Liver (tissue), 9 donors: Measurements from ENCODE around the gene WNT10A. TPM values are rescaled to one million over a fixed set of nuclear protein-coding genes. Genes with fewer than 3 reads are reported as not detected.

Experiments used
- DNase-seq: peaks from one replicate; pipeline ENCODE4 v3.0.0-alpha.2; 2017; ENCODE audit warnings: low spot score
- H3K27ac ChIP-seq, 2 donors: one replicate each; pipeline ENCODE4 v1.7.0; 2013; ENCODE audit warnings: inconsistent platforms in 2 of 2, low read length in 2 of 2, control low read depth in 1 of 2, low read depth in 1 of 2, mild to moderate bottlenecking in 1 of 2
- H3K27me3 ChIP-seq, 4 donors: one replicate each; pipeline versions ENCODE4 v1.6.1 to v1.7.0; 2013; ENCODE audit warnings: low read length in 3 of 4, inconsistent platforms in 1 of 4, mild to moderate bottlenecking in 1 of 4, moderate library complexity in 1 of 4; ENCODE audit not compliant: control insufficient read depth in 4 of 4, insufficient read depth in 4 of 4
- H3K36me3 ChIP-seq, 4 donors: one replicate each; pipeline versions ENCODE4 v1.6.1 to v1.7.0; 2013; ENCODE audit warnings: low read length in 3 of 4, mild to moderate bottlenecking in 3 of 4, low read depth in 1 of 4, moderate library complexity in 1 of 4; ENCODE audit not compliant: control insufficient read depth in 4 of 4, insufficient read depth in 3 of 4
- H3K4me1 ChIP-seq, 4 donors: one replicate each; pipeline versions ENCODE4 v1.6.1 to v1.7.0; 2013; ENCODE audit warnings: low read length in 3 of 4, mild to moderate bottlenecking in 3 of 4, moderate library complexity in 1 of 4; ENCODE audit not compliant: control insufficient read depth in 4 of 4, insufficient read depth in 4 of 4
- H3K4me3 ChIP-seq, 3 donors: one replicate each; pipeline versions ENCODE4 v1.6.1 to v1.7.0; 2013; ENCODE audit warnings: low read length in 3 of 3, control low read depth in 1 of 3, low read depth in 1 of 3, mild to moderate bottlenecking in 1 of 3
- H3K9ac ChIP-seq, 2 donors: one replicate each; pipeline ENCODE4 v1.7.0; 2013; ENCODE audit warnings: low read length in 2 of 2, mild to moderate bottlenecking in 2 of 2, moderate library complexity in 2 of 2, control low read depth in 1 of 2, low read depth in 1 of 2
- H3K9me3 ChIP-seq, 4 donors: one replicate each; pipeline versions ENCODE4 v1.6.1 to v1.7.0; 2013; ENCODE audit warnings: low read length in 3 of 4; ENCODE audit not compliant: control insufficient read depth in 4 of 4
- EGR1 ChIP-seq, 2 donors: IDR thresholded peaks; 2 replicates each; pipeline ENCODE4 v1.6.1; 2016 to 2018; ENCODE audit warnings: antibody characterized with exemption in 2 of 2, low read depth in 2 of 2
- FOXA1 ChIP-seq: IDR thresholded peaks from 2 replicates; pipeline ENCODE4 v1.6.1; 2016; ENCODE audit warnings: antibody characterized with exemption
- FOXA2 ChIP-seq: IDR thresholded peaks from 2 replicates; pipeline ENCODE4 v1.6.1; 2016; ENCODE audit warnings: antibody characterized with exemption
- GABPA ChIP-seq, 2 donors: IDR thresholded peaks in 1 of 2; conservative IDR thresholded peaks in 1 of 2; 2 replicates each; pipeline ENCODE4 v1.6.1; 2016; ENCODE audit warnings: antibody characterized with exemption in 2 of 2, mild to moderate bottlenecking in 1 of 2, moderate library complexity in 1 of 2
- HNF4A ChIP-seq, 2 donors: conservative IDR thresholded peaks; 2 replicates each; pipeline ENCODE4 v1.6.1; 2016; ENCODE audit warnings: antibody characterized with exemption in 2 of 2, mild to moderate bottlenecking in 2 of 2
- HNF4G ChIP-seq: IDR thresholded peaks from 2 replicates; pipeline ENCODE4 v1.6.1; 2016; ENCODE audit warnings: antibody characterized with exemption
- NR2F2 ChIP-seq: IDR thresholded peaks from 2 replicates; pipeline ENCODE4 v1.6.1; 2016; ENCODE audit warnings: antibody characterized with exemption
- RXRA ChIP-seq, 2 donors: IDR thresholded peaks; 2 replicates each; pipeline ENCODE4 v1.6.1; 2017 to 2018; ENCODE audit warnings: antibody characterized with exemption in 2 of 2, mild to moderate bottlenecking in 1 of 2
- SP1 ChIP-seq: IDR thresholded peaks from 2 replicates; pipeline ENCODE4 v1.6.1; 2018; ENCODE audit warnings: antibody characterized with exemption, mild to moderate bottlenecking
- TAF1 ChIP-seq: conservative IDR thresholded peaks from 2 replicates; pipeline ENCODE4 v1.6.1; 2016; ENCODE audit warnings: antibody characterized with exemption, mild to moderate bottlenecking
- YY1 ChIP-seq: IDR thresholded peaks from 2 replicates; pipeline ENCODE4 v1.6.1; 2016; ENCODE audit warnings: antibody characterized with exemption, mild to moderate bottlenecking
- WGBS: extraction: QIAGEN DNeasy Blood & Tissue Kit; methylation state at CpG from one replicate; pipeline ENCODE4 v1.1.7; 2013; 5-methylcytosine and 5-hydroxymethylcytosine counted together
- polyA plus RNA-seq, 2 donors: library from polyadenylated mRNA; stranded (reverse) in 1 of 2; unstranded in 1 of 2; fragments of 200-250 nt in 1 of 2; fragments of >200 nt in 1 of 2; fragmentation: Nextera tagmentation in 1 of 2; extraction: Ambion mirVana in 1 of 2; gene quantifications; one replicate each; pipeline versions ENCODE4 v1.2.1 to v1.2.3, GENCODE V29; 2013 to 2015
- total RNA-seq, 2 donors: library from RNA; depleted of rRNA; stranded (reverse); fragments of >200 nt; gene quantifications; one replicate each; pipeline ENCODE4 v1.2.3, GENCODE V29; 2014
- TF ChIP-seq, protein P1 (sequence below): fragments of 150-350 bp; IDR thresholded peaks from 2 replicates; pipeline ENCODE4 v1.5.1; 2017; ENCODE audit warnings: improper control_type of control experiment, low read depth, low read length; ENCODE audit not compliant: missing input control
- TF ChIP-seq, protein P2 (sequence below): IDR thresholded peaks from 2 replicates; pipeline ENCODE4 v1.6.1; 2016; ENCODE audit warnings: antibody characterized with exemption, mild to moderate bottlenecking
- TF ChIP-seq, protein P3 (sequence below): IDR thresholded peaks from 2 replicates; pipeline ENCODE4 v1.6.1; 2016; ENCODE audit warnings: antibody characterized with exemption
- TF ChIP-seq, protein P4 (sequence below): IDR thresholded peaks from 2 replicates; pipeline ENCODE4 v1.6.1; 2016; ENCODE audit warnings: antibody characterized with exemption
- TF ChIP-seq, protein P5 (sequence below): IDR thresholded peaks from 2 replicates; pipeline ENCODE4 v1.6.1; 2016; ENCODE audit warnings: antibody characterized with exemption
- donor health status: healthy.
- donor health status: healthy.
- donor health status: healthy.
- donor health status: healthy.
- donor health status: healthy.

WNT10A gene
- total and polyA plus RNA-seq, 4 donors: 0.01 to 0.08 (median 0.05) TPM; not detected in 1

DNA sequence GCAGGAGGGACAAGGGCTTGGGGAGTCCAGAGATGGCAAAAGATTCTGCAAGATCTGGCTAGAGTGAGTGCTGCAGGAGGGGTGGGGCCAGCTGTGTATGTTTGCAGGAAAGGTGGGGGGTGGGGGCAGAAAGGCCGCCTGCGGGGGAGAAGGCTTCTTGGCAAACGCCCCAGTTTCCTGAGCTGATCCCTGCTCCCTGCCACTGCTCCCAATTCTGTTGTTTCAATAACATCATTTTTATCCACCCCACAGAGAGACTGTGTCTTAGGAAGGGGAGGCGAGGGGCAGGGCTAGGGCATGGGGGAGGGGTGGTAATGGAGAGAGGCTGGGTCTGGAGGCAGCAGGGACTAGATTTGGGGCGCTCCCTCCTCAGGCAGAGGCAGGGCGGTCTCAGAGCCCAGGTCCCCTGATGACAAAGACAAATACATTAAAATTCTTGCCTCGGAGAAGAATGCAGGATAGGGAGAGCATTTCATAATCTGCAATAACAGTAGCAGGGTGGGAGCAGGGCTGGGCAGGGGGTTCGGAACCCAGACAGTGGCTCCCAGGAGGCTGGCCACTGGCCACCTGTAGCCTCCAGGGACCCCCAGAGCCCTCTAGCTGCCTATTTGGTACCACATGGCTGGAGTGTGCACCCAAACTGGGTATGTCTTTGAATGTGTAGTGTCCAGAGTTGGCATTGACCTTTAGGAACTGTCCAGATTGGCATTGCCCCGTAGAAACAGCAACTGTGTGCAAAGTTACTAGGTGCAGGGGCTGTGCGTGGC is 23.1 kb upstream of the WNT10A start:
- no peaks in the 10 kb centered on the region for H3K9me3 ChIP-seq
- H3K27me3 ChIP-seq: peaks cover 5 to 25% (median 10%) of the 10 kb centered on the region in 4 donors
- WGBS: 17% methylated on average over 10 of the region's 10 CpGs
- peaks cover 0 to 20% (median 10%) of the 10 kb centered on the region in 4 donors for H3K4me1 ChIP-seq
- TF ChIP-seq NR2F2 (no peak), SP1 (no peak), GABPA (IDR thresholded peaks at IDR 0.05 in 1 of 2, conservative IDR thresholded peaks at IDR 0.05 in 1 of 2) (no peak), FOXA2 (no peak), RXRA (IDR thresholded peaks at IDR 0.05) (no peak), YY1 (no peak), HNF4G (no peak), HNF4A (conservative IDR thresholded peaks at IDR 0.05) (no peak), EGR1 (IDR thresholded peaks at IDR 0.05; ENCODE audit: low read depth in 2 of 2) (no peak), FOXA1 (no peak)
- TF ChIP-seq, protein P1, sequence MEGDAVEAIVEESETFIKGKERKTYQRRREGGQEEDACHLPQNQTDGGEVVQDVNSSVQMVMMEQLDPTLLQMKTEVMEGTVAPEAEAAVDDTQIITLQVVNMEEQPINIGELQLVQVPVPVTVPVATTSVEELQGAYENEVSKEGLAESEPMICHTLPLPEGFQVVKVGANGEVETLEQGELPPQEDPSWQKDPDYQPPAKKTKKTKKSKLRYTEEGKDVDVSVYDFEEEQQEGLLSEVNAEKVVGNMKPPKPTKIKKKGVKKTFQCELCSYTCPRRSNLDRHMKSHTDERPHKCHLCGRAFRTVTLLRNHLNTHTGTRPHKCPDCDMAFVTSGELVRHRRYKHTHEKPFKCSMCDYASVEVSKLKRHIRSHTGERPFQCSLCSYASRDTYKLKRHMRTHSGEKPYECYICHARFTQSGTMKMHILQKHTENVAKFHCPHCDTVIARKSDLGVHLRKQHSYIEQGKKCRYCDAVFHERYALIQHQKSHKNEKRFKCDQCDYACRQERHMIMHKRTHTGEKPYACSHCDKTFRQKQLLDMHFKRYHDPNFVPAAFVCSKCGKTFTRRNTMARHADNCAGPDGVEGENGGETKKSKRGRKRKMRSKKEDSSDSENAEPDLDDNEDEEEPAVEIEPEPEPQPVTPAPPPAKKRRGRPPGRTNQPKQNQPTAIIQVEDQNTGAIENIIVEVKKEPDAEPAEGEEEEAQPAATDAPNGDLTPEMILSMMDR: no peak
- TF ChIP-seq, protein P2, sequence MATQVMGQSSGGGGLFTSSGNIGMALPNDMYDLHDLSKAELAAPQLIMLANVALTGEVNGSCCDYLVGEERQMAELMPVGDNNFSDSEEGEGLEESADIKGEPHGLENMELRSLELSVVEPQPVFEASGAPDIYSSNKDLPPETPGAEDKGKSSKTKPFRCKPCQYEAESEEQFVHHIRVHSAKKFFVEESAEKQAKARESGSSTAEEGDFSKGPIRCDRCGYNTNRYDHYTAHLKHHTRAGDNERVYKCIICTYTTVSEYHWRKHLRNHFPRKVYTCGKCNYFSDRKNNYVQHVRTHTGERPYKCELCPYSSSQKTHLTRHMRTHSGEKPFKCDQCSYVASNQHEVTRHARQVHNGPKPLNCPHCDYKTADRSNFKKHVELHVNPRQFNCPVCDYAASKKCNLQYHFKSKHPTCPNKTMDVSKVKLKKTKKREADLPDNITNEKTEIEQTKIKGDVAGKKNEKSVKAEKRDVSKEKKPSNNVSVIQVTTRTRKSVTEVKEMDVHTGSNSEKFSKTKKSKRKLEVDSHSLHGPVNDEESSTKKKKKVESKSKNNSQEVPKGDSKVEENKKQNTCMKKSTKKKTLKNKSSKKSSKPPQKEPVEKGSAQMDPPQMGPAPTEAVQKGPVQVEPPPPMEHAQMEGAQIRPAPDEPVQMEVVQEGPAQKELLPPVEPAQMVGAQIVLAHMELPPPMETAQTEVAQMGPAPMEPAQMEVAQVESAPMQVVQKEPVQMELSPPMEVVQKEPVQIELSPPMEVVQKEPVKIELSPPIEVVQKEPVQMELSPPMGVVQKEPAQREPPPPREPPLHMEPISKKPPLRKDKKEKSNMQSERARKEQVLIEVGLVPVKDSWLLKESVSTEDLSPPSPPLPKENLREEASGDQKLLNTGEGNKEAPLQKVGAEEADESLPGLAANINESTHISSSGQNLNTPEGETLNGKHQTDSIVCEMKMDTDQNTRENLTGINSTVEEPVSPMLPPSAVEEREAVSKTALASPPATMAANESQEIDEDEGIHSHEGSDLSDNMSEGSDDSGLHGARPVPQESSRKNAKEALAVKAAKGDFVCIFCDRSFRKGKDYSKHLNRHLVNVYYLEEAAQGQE: no peak
- TF ChIP-seq, protein P3, sequence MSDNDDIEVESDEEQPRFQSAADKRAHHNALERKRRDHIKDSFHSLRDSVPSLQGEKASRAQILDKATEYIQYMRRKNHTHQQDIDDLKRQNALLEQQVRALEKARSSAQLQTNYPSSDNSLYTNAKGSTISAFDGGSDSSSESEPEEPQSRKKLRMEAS: no peak
- TF ChIP-seq, protein P4, sequence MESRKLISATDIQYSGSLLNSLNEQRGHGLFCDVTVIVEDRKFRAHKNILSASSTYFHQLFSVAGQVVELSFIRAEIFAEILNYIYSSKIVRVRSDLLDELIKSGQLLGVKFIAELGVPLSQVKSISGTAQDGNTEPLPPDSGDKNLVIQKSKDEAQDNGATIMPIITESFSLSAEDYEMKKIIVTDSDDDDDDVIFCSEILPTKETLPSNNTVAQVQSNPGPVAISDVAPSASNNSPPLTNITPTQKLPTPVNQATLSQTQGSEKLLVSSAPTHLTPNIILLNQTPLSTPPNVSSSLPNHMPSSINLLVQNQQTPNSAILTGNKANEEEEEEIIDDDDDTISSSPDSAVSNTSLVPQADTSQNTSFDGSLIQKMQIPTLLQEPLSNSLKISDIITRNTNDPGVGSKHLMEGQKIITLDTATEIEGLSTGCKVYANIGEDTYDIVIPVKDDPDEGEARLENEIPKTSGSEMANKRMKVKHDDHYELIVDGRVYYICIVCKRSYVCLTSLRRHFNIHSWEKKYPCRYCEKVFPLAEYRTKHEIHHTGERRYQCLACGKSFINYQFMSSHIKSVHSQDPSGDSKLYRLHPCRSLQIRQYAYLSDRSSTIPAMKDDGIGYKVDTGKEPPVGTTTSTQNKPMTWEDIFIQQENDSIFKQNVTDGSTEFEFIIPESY: no peak
- TF ChIP-seq, protein P5, sequence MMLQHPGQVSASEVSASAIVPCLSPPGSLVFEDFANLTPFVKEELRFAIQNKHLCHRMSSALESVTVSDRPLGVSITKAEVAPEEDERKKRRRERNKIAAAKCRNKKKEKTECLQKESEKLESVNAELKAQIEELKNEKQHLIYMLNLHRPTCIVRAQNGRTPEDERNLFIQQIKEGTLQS: no peak
- no peaks in the 10 kb centered on the region for H3K36me3 ChIP-seq
- no peak overlapping the region for H3K9ac ChIP-seq
- no peak for DNase-seq
- H3K4me3 ChIP-seq: no peak overlapping the region
- H3K27ac ChIP-seq: no peak overlapping the region

DNA sequence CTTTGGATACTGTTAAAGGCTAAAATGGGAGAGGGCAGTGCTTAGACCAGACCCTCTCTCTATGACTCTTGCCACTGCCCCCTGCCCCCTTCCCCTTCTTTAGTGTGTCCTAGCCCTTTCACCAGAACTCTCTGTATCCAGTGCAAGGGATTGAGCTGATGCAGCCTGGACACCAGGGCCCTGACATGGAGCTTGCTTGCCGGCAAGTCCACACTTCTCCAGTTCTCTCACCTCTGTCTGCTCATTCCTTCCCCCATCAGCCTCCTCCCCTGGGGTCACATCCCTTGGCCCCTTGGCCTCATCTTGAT is 22.6 kb upstream of the WNT10A start:
- H3K4me1 ChIP-seq: peaks cover 0 to 20% (median 10%) of the 10 kb centered on the region in 4 donors
- H3K9ac ChIP-seq: no peak overlapping the region
- no peak overlapping the region for H3K27ac ChIP-seq
- H3K9me3 ChIP-seq: no peaks in the 10 kb centered on the region
- H3K36me3 ChIP-seq: no peaks in the 10 kb centered on the region
- 10% methylated on average over 1 of the region's 1 CpG for WGBS
- peaks cover 5 to 25% (median 10%) of the 10 kb centered on the region in 4 donors for H3K27me3 ChIP-seq
- H3K4me3 ChIP-seq: no peak overlapping the region
- no peak for DNase-seq
- no peak for TF ChIP-seq GABPA (IDR thresholded peaks at IDR 0.05 in 1 of 2, conservative IDR thresholded peaks at IDR 0.05 in 1 of 2)
- TF ChIP-seq EGR1 (IDR thresholded peaks at IDR 0.05; ENCODE audit: low read depth in 2 of 2): no peak
- TF ChIP-seq HNF4G: no peak
- TF ChIP-seq FOXA1: no peak
- TF ChIP-seq, protein P2: no peak
- TF ChIP-seq, protein P3: no peak
- TF ChIP-seq RXRA (IDR thresholded peaks at IDR 0.05): no peak
- TF ChIP-seq, protein P1: no peak
- TF ChIP-seq HNF4A (conservative IDR thresholded peaks at IDR 0.05): no peak
- no peak for TF ChIP-seq TAF1
- TF ChIP-seq NR2F2: no peak
